Measurements from ENCODE around the gene PPP6R1. TPM values are rescaled to one million over a fixed set of nuclear protein-coding genes. Genes with fewer than 3 reads are reported as not detected.

Gene PPP6R1
- polyA plus RNA-seq, 3 donors, result 16.9 to 91.3 (median 22.0) TPM

DNA sequence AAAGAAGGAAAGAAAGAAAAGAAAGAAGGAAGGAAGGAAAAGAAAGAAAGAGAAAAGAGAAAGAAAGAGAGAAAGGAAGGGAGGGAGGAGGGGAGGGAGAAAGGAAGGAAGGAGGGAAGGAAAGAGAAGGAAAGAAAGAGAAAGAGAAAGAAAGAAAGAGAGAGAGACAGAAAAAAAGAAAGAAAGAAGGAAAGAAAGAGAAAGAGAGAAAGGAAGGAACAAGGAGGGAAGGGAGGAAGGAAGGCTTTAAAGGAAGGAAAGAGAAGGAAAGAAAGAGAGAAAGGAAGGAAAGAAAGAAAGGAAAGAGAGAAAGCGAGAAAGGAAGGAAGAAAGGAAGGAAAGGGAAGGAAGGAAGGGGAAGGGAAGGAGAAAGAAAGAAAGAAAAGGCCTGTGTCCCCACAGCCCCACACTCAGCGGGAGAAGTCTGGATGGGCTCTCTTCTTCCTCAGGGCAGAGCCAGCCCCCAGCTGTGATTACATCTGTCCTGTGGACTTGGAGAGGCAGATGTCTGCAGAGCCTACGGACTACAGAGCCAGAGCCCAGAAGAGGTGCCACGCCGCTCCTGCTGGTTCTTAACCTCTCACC is 59.1 kb downstream of the PPP6R1 start:
- Histone ChIP-seq H3K36me3 (replicated peaks in 1 of 2; ENCODE audit: control insufficient read depth in 1 of 2, insufficient read depth in 2 of 2, low read length in 2 of 2) (no peaks in the 10 kb centered on the region), H3K4me3 (replicated peaks in 1 of 3; ENCODE audit: low read depth in 2 of 3, low read length in 3 of 3) (no peak overlapping the region), H3K27ac (ENCODE audit: low read depth in 1 of 2, low read length in 2 of 2) (no peak overlapping the region), H3K79me2 (ENCODE audit: insufficient read depth, low read length) (no peaks in the 10 kb centered on the region), H3K9ac (ENCODE audit: insufficient read depth, low read length, poor library complexity, severe bottlenecking) (no peak overlapping the region), H2AFZ (ENCODE audit: insufficient read depth, low read depth, low read length, poor library complexity, severe bottlenecking) (no peak overlapping the region), H3K4me1 (ENCODE audit: control insufficient read depth in 1 of 2, insufficient read depth in 2 of 2, low read length in 2 of 2) (no peaks in the 10 kb centered on the region), H3K9me3 (replicated peaks in 1 of 2; ENCODE audit: control insufficient read depth in 1 of 2, insufficient read depth in 1 of 2, low read length in 2 of 2) (no peaks in the 10 kb centered on the region), H3K27me3 (ENCODE audit: control insufficient read depth in 2 of 2, insufficient read depth in 2 of 2, low read length in 2 of 2) (no peaks in the 10 kb centered on the region), H4K20me1 (ENCODE audit: insufficient read depth, low read length) (no peaks in the 10 kb centered on the region), H3K4me2 (replicated peaks; ENCODE audit: extremely low read depth, low read length, poor library complexity, severe bottlenecking) (no peak overlapping the region)
- Mint-ChIP-seq H3K27ac (peak overlapping the region in 2 of 7 donors; percentile 11 to 35), H3K4me1 (no peaks in the 10 kb centered on the region), H3K4me3 (peak overlapping the region in 1 of 2 donors; percentile 39), H3K27me3 (ENCODE audit: low read depth in 3 of 3) (peaks cover 3 to 27% (median 19%) of the 10 kb centered on the region in 3 donors), H3K36me3 (no peaks in the 10 kb centered on the region), H3K9me3 (no peaks in the 10 kb centered on the region)
- intact Hi-C loops (cut with micrococcal nuclease), result no loop called here
- 80% methylated on average over 4 of the region's 5 CpGs for WGBS (ENCODE audit: insufficient coverage)
- no peak for DNase-seq
- TF ChIP-seq CTCF (IDR thresholded peaks at IDR 0.05), result no peak

GRCh38 chr19:55198651-55199050 is 60.2 kb downstream of the PPP6R1 start:
- Mint-ChIP-seq H3K27me3 (ENCODE audit: low read depth in 3 of 3) (peaks cover 7 to 30% (median 13%) of the 10 kb centered on the region in 3 donors), H3K4me3 (no peak overlapping the region), H3K36me3 (no peaks in the 10 kb centered on the region), H3K4me1 (peaks cover 2% of the 10 kb centered on the region), H3K27ac (no peak overlapping the region), H3K9me3 (no peaks in the 10 kb centered on the region)
- Histone ChIP-seq H3K9ac (ENCODE audit: insufficient read depth, low read length, poor library complexity, severe bottlenecking) (no peak overlapping the region), H3K27ac (ENCODE audit: low read depth in 1 of 2, low read length in 2 of 2) (no peak overlapping the region), H3K4me3 (replicated peaks in 1 of 3; ENCODE audit: low read depth in 2 of 3, low read length in 3 of 3) (no peak overlapping the region), H3K4me1 (ENCODE audit: control insufficient read depth in 1 of 2, insufficient read depth in 2 of 2, low read length in 2 of 2) (no peaks in the 10 kb centered on the region), H3K4me2 (replicated peaks; ENCODE audit: extremely low read depth, low read length, poor library complexity, severe bottlenecking) (no peak overlapping the region), H3K79me2 (ENCODE audit: insufficient read depth, low read length) (no peaks in the 10 kb centered on the region), H3K9me3 (replicated peaks in 1 of 2; ENCODE audit: control insufficient read depth in 1 of 2, insufficient read depth in 1 of 2, low read length in 2 of 2) (no peaks in the 10 kb centered on the region), H3K27me3 (ENCODE audit: control insufficient read depth in 2 of 2, insufficient read depth in 2 of 2, low read length in 2 of 2) (no peaks in the 10 kb centered on the region), H3K36me3 (replicated peaks in 1 of 2; ENCODE audit: control insufficient read depth in 1 of 2, insufficient read depth in 2 of 2, low read length in 2 of 2) (no peaks in the 10 kb centered on the region), H2AFZ (ENCODE audit: insufficient read depth, low read depth, low read length, poor library complexity, severe bottlenecking) (no peak overlapping the region), H4K20me1 (ENCODE audit: insufficient read depth, low read length) (no peaks in the 10 kb centered on the region)
- intact Hi-C loops (cut with micrococcal nuclease), result no loop called here
- no peak for TF ChIP-seq CTCF (IDR thresholded peaks at IDR 0.05)
- 58% methylated on average over 5 of the region's 5 CpGs for WGBS (ENCODE audit: insufficient coverage)
- no peak for DNase-seq

Measured in CD14-positive monocyte (primary cell).